Activated CD4-positive, alpha-beta T cell treated with anti-CD3 and anti-CD28 coated beads for 36 hours (primary cell): ENCODE measurements around the gene PDXK. TPM values are rescaled to one million over a fixed set of nuclear protein-coding genes. Genes with fewer than 3 reads are reported as not detected.
"Not testable (repeated sequence)": the region's sequence is repeated elsewhere in the genome, so short reads cannot be mapped to it uniquely, and the experiment has no call there.

ENCODE experiments used
- ATAC-seq: fragments of 200-7000 bp; cut with Tn5 transposase; one replicate; pipeline ENCODE4 v1.10.0; 2021; ENCODE audit warnings: mild to moderate bottlenecking, moderate library complexity
- CTCF ChIA-PET: fragments of 350-600 bp; sonication (Branson Sonifier 250); formaldehyde crosslinking; loops from one replicate; lab custom pipeline; 2021; ENCODE audit warnings: antibody characterized with exemption; lab: Charles Lee
- POLR2A ChIA-PET: fragments of 350-600 bp; sonication (Branson Sonifier 250); formaldehyde crosslinking; loops from one replicate; lab custom pipeline; 2021; ENCODE audit warnings: antibody characterized with exemption, inconsistent platforms; lab: Charles Lee
- DNase-seq: peaks from one replicate; pipeline ENCODE4 v3.0.0-alpha.2; 2020
- H3K27ac Mint-ChIP-seq: one replicate; pipeline ENCODE4 v1.8.0; 2021; ENCODE audit warnings: mixed read lengths
- H3K27me3 Mint-ChIP-seq: one replicate; pipeline ENCODE4 v1.8.0; 2021; ENCODE audit warnings: mixed read lengths
- H3K36me3 Mint-ChIP-seq: one replicate; pipeline ENCODE4 v1.8.0; 2021; ENCODE audit warnings: low read depth, mixed read lengths
- H3K4me1 Mint-ChIP-seq: one replicate; pipeline ENCODE4 v1.8.0; 2021; ENCODE audit warnings: mixed read lengths
- H3K4me3 Mint-ChIP-seq: one replicate; pipeline ENCODE4 v1.8.0; 2021; ENCODE audit warnings: mild to moderate bottlenecking, moderate library complexity, mixed read lengths
- H3K9me3 Mint-ChIP-seq: one replicate; pipeline ENCODE4 v1.8.0; 2021; ENCODE audit warnings: low read depth, mixed read lengths
- intact Hi-C, 2 experiments: fragments of 100-400 bp; cut with DNase I in 1 of 2; cut with micrococcal nuclease in 1 of 2; formaldehyde crosslinking; loops; one replicate each; pipeline versions ENCODE4 v1.14.2 to v1.15.1; 2022 to 2024; cut with DNase I, micrococcal nuclease
- total RNA-seq, 2 experiments: library from RNA; stranded (reverse); gene quantifications; one replicate each; pipeline ENCODE4 v1.2.3, GENCODE V29; 2021

Gene PDXK
- total RNA-seq, 2 experiments from 2014 or later = 96.9 to 117 TPM

DNA sequence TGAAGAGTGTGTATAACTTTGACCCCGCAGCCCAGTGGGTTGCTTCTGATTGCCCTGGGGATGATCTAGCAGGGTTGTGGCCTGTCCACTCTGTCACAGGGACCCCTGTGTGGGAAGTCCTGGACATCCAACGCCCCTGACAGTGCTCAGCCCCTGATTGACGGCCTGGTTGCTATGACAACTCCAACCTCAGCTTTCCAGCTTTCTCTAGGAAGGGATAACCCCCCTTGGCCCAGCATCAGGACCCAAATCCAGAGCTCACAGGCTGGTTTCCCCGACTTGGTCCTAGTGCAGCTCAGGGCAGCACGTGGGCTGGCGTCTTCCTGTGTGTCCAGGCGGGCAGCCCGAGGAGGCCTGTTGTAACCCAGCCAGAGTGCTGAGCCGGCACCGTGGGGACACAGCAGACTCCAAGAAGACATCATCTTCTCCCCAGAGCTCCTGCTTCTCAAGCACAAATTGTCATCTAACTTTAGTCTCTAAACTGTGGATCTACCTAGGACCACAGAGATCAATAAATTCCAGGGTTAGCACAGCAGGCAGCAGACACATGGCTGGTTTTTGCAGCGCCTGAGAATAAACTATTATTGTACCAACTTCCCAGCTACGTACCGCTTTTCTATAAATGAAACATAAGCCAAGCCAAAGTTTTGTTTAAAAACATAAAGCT is 18.9 kb upstream of the PDXK start:
- DNase-seq (no peak), ATAC-seq (no peak)
- Mint-ChIP-seq H3K4me1 (peaks cover 17% of the 10 kb centered on the region), H3K27ac (no peak overlapping the region), H3K36me3 (peaks cover 37% of the 10 kb centered on the region), H3K27me3 (no peaks in the 10 kb centered on the region), H3K4me3 (no peak overlapping the region), H3K9me3 (no peaks in the 10 kb centered on the region)
- POLR2A ChIA-PET = no interaction called here
- CTCF ChIA-PET = no interaction called here
- intact Hi-C loops = no loop called here

DNA sequence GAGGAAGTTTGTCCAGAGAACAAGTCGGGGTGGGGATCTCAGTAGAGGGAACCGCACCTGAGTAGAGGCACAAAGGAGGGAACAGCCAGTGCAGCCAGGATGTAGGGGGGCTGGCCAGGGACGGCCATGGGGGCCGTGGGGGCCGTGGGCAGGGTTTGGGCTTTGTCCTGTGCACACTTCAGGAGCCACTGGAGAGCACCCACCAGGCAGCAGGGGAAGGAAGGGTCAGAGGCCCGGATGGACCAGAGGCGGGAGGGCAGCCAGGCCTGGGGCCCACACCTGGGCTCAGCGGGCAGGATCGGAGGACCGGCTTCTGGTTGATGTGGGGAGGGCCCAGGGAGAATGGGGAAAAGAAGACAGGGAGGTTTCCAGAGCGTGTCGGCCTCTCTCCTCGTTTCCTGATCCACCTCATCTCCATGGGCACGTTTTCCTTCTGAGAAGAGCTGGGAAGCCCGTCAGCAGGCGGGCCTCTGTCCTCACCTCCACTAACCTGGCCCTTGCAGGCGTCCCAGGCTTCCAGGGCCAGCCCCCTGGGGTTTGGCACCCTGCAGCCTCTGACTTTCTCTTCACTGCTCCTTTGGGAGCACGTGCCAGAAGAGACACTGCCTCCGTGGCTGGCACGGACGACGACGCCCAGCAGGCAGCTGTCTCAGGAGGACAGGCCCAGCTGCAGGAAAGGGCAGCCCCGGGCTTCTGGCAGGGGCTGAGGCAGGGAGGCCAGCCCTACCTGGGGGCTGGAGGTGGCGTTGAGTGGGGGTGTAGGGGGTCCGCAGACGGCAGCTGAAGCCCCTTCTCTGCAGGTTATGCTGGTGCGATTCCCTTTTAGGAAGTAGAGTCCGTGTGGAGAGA is 16.8 kb upstream of the PDXK start:
- Mint-ChIP-seq H3K27ac (no peak overlapping the region), H3K27me3 (no peaks in the 10 kb centered on the region), H3K4me1 (peaks cover 17% of the 10 kb centered on the region), H3K36me3 (peaks cover 20% of the 10 kb centered on the region), H3K4me3 (no peak overlapping the region), H3K9me3 (no peaks in the 10 kb centered on the region)
- DNase-seq = no peak
- POLR2A ChIA-PET = no interaction called here
- CTCF ChIA-PET = interaction anchor here (0.6 kb wide), 1 partner anchor 436 kb away, joined by 4 read pairs; no protein-coding TSS in a partner anchor
- ATAC-seq = no peak
- intact Hi-C loops = no loop called here

GRCh38 chr21:43702785-43703034 is 16.2 kb upstream of the PDXK start:
- intact Hi-C loops = no loop called here
- Mint-ChIP-seq H3K9me3 (no peaks in the 10 kb centered on the region), H3K4me1 (peaks cover 14% of the 10 kb centered on the region), H3K36me3 (peaks cover 16% of the 10 kb centered on the region), H3K4me3 (no peak overlapping the region), H3K27ac (no peak overlapping the region), H3K27me3 (no peaks in the 10 kb centered on the region)
- POLR2A ChIA-PET = interaction anchor here (0.7 kb wide), 1 partner anchor 14 kb away, joined by 3 read pairs; no protein-coding TSS in a partner anchor
- ATAC-seq (no peak), DNase-seq (no peak)
- CTCF ChIA-PET = interaction anchor here (0.6 kb wide), 1 partner anchor 436 kb away, joined by 4 read pairs; no protein-coding TSS in a partner anchor

- Mint-ChIP-seq H3K27me3 (no peaks in the 10 kb centered on the region), H3K4me3 (no peak overlapping the region), H3K36me3 (peaks cover 12% of the 10 kb centered on the region), H3K9me3 (no peaks in the 10 kb centered on the region), H3K4me1 (peaks cover 11% of the 10 kb centered on the region), H3K27ac (no peak overlapping the region)
- intact Hi-C loops = no loop called here
- ChIA-PET CTCF (interaction anchor here (1.4 kb wide), 1 partner anchor 20 kb away, joined by 5 read pairs; no protein-coding TSS in a partner anchor), POLR2A (interaction anchor here (0.5 to 0.7 kb wide), 2 partner anchors 12 to 15 kb away, joined by 3 read pairs; no protein-coding TSS in a partner anchor)
- ATAC-seq (peak; percentile 42), DNase-seq (peak; percentile 58)
Measured at GRCh38 chr21:43703035-43703880, 15.7 kb upstream of the PDXK start.

DNA sequence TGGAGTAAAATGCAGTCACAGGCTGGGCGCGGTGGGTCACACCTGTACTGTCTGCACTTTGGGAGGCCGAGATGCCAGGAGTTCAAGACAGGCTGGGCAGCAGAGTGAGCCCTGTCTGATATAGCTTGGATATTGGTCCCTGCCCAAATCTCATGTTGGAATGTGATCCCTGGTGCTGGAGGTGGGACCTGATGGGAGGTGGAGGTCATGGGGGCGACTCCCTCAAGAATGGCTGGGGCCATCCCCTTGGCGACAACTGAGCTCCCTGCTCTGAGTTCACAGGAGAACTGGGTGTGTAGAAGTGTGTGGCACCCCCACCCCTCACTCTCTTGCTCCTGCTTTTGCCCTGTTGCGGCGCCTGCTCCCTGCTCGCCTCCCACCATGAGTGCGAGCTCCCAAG is 11.5 kb upstream of the PDXK start:
- peaks cover 2% of the 10 kb centered on the region for H3K9me3 Mint-ChIP-seq
- no peak overlapping the region for H3K4me3 Mint-ChIP-seq
- ChIA-PET POLR2A (interaction anchor here (0.6 kb wide), 1 partner anchor 78 kb away, joined by 4 read pairs; no protein-coding TSS in a partner anchor), CTCF (interaction anchor here (0.6 kb wide), 1 partner anchor 227 kb away, joined by 3 read pairs; no protein-coding TSS in a partner anchor)
- intact Hi-C loops = no loop called here
- H3K36me3 Mint-ChIP-seq = no peaks in the 10 kb centered on the region
- no peak overlapping the region for H3K27ac Mint-ChIP-seq
- ATAC-seq = no peak
- H3K27me3 Mint-ChIP-seq = no peaks in the 10 kb centered on the region
- DNase-seq = no peak
- peaks cover 4% of the 10 kb centered on the region for H3K4me1 Mint-ChIP-seq

DNA sequence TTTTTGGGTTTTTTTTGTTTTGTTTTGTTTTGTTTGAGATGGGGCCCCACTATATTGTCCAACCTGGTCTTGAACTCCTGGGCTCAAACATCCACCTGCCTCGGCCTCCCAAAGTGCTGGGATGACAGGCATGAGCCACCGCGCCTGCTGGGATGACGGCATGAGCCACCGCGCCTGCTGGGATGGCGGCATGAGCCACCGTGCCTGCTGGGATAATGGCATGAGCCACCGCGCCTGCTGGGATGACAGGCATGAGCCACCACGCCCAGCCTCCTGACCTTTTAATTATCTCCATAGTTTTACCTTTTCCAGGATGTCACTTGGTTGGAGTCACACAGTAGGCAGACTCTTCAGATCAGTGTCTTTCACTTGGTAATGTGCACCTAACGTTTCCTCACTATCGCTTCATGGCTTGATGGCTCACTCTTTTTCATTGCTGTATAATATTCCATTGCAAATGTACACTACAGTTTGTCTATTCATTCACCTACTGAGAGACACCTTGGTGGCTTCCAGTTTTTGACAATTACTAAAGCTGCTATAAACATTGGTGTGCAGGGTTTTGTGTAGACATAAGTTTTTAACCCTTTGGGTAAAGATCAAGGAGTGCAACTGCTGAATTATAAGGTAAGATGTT is 10.1 kb upstream of the PDXK start:
- ATAC-seq = no peak
- H3K27ac Mint-ChIP-seq = no peak overlapping the region
- CTCF ChIA-PET = no interaction called here

GRCh38 chr21:43712268-43712942 is 6.5 kb upstream of the PDXK start:
- ChIA-PET CTCF (no interaction called here), POLR2A (interaction anchor here (0.8 kb wide), 1 partner anchor 217 kb away, joined by 4 read pairs; no protein-coding TSS in a partner anchor)
- ATAC-seq (no peak), DNase-seq (no peak)
- H3K36me3 Mint-ChIP-seq = no peaks in the 10 kb centered on the region
- peaks cover 2% of the 10 kb centered on the region for H3K9me3 Mint-ChIP-seq
- intact Hi-C loops = no loop called here
- H3K27me3 Mint-ChIP-seq = no peaks in the 10 kb centered on the region
- H3K27ac Mint-ChIP-seq = no peak overlapping the region
- no peak overlapping the region for H3K4me3 Mint-ChIP-seq
- H3K4me1 Mint-ChIP-seq = no peaks in the 10 kb centered on the region

More for the DNA sequence above, 10.1 kb upstream of the PDXK start:
- POLR2A ChIA-PET = no interaction called here
- intact Hi-C loops = no loop called here
- Mint-ChIP-seq H3K27me3 (no peaks in the 10 kb centered on the region), H3K9me3 (peaks cover 2% of the 10 kb centered on the region), H3K36me3 (no peaks in the 10 kb centered on the region), H3K4me1 (no peaks in the 10 kb centered on the region), H3K4me3 (no peak overlapping the region)
- no peak for DNase-seq

- ATAC-seq, H3K4me3 Mint-ChIP-seq, DNase-seq, H3K27me3 Mint-ChIP-seq, CTCF ChIA-PET, H3K4me1 Mint-ChIP-seq, H3K36me3 Mint-ChIP-seq, intact Hi-C loops, H3K9me3 Mint-ChIP-seq, H3K27ac Mint-ChIP-seq: not testable (repeated sequence)
- POLR2A ChIA-PET = interaction anchor here (0.6 to 0.8 kb wide), 2 partner anchors 217 to 942 kb away, joined by 3 to 4 read pairs; no protein-coding TSS in a partner anchor
Measured at GRCh38 chr21:43713123-43713522, 5.8 kb upstream of the PDXK start.

- no peaks in the 10 kb centered on the region for H3K9me3 Mint-ChIP-seq
- ATAC-seq (no peak), DNase-seq (no peak)
- ChIA-PET POLR2A (no interaction called here), CTCF (no interaction called here)
- intact Hi-C loops = no loop called here
- peaks cover 18% of the 10 kb centered on the region for H3K4me1 Mint-ChIP-seq
- peaks cover 5% of the 10 kb centered on the region for H3K36me3 Mint-ChIP-seq
- H3K27ac Mint-ChIP-seq = no peak overlapping the region
- H3K4me3 Mint-ChIP-seq = no peak overlapping the region
- no peaks in the 10 kb centered on the region for H3K27me3 Mint-ChIP-seq
Measured at GRCh38 chr21:43716376-43717165, 2.4 kb upstream of the PDXK start.
